SK-N-MC (cell line): ENCODE measurements around the gene KIF1A.

Experiments
- DNase-seq: peaks from one replicate; pipeline ENCODE4 v3.0.0-alpha.2; 2011; ENCODE audit warnings: low read depth, low spot score
- H3K27ac ChIP-seq: fragments of 200-600 bp; sonication (generic); 2 replicates; pipeline ENCODE4 v1.5.1; 2016; ENCODE audit warnings: mixed run types
- H3K36me3 ChIP-seq: fragments of 200-600 bp; sonication (generic); 2 replicates; pipeline ENCODE4 v1.6.1; 2017; ENCODE audit warnings: antibody characterized with exemption, low read length, mixed read lengths; ENCODE audit not compliant: insufficient read depth
- H3K4me3 ChIP-seq: fragments of 200-600 bp; sonication (generic); 2 replicates; pipeline ENCODE4 v1.5.1; 2016
- H3K9ac ChIP-seq: fragments of 200-600 bp; sonication (generic); 2 replicates; pipeline ENCODE4 v1.8.0; 2017; ENCODE audit warnings: mixed run types, mixed read lengths; ENCODE audit not compliant: insufficient read length
- H3K9me3 ChIP-seq: fragments of 200-600 bp; sonication (generic); 2 replicates; pipeline ENCODE4 v1.6.1; 2017; ENCODE audit warnings: low read depth, mild to moderate bottlenecking, antibody characterized with exemption, low read length, moderate library complexity, mixed read lengths
- EZH2 ChIP-seq: fragments of 200-600 bp; sonication (generic); IDR thresholded peaks from one replicate; pipeline ENCODE4 v1.6.1; 2017; ENCODE audit warnings: antibody characterized with exemption
- FOXP2 ChIP-seq: optimal IDR thresholded peaks from 2 replicates; pipeline ENCODE3; 2011; ENCODE audit warnings: mild to moderate bottlenecking, moderate library complexity; ENCODE audit not compliant: insufficient read depth; ENCODE audit errors: extremely low read length, control extremely low read depth
- POLR2AphosphoS5 ChIP-seq: IDR thresholded peaks from 2 replicates; pipeline ENCODE4 v1.6.1; 2012; ENCODE audit warnings: mild to moderate bottlenecking, low read depth, low read length, borderline replicate concordance

KIF1A gene

DNA sequence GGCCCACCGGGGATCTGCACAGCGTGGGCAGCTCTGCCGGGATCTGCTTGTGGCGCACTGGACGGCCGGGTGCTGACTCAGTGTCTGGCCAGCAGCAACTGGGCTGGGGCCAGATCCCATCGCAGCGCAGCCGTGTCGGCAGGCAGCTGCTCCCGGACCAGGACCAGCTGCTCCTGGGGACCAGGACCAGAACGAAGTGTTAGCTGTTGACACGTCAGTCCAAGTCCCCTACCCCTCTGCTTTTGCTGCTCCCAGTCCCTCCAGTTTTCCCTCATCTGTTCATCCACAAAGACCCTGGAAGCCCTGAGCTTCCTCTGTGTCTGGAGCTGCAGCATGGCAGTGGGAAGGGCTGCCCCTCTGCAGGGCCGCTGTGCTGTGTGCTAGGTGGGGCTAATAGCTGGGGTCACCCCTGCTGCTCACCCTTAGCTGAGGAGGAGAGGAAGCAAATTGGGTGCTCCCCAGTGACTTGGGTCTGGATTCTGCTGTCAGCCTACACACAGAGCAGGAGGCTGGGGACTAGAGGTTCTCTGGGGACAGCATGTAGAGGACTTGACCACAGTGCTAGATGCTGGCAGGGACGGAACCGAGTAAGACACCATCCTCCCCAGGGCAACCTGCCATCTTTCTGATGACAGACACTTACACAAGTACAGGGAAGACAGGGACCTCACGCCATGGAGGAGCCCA is 16.9 kb upstream of the KIF1A start:
- Histone ChIP-seq H3K36me3 (no peaks in the 10 kb centered on the region), H3K9ac (no peak overlapping the region), H3K27ac (no peak overlapping the region), H3K4me3 (no peak overlapping the region), H3K9me3 (no peaks in the 10 kb centered on the region)
- TF ChIP-seq EZH2, result no peak
- TF ChIP-seq FOXP2, result no peak
- no peak for TF ChIP-seq POLR2AphosphoS5
- no peak for DNase-seq

DNA sequence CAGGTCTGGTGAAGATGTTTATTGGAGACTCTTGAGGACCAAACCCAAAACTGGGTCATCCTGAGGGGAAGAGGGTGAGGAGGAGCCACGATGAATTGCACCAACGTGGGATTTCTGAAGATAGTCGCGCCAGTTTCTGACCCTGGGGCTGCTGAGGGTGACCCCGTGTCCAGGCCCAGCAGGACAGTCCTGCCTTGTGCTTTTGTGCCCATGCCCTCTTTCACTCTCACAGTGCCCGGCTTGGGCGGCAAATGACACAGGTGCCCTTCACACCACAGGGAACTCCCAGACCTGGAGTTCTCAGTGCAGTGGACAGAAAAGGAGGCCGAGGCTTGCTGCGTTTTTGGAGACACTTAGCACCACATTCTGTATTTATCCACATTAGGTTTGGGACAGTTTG is 15.5 kb upstream of the KIF1A start:
- Histone ChIP-seq H3K36me3 (no peaks in the 10 kb centered on the region), H3K9ac (no peak overlapping the region), H3K9me3 (no peaks in the 10 kb centered on the region), H3K4me3 (no peak overlapping the region), H3K27ac (no peak overlapping the region)
- TF ChIP-seq POLR2AphosphoS5, result no peak
- TF ChIP-seq EZH2, result no peak
- no peak for TF ChIP-seq FOXP2
- no peak for DNase-seq

DNA sequence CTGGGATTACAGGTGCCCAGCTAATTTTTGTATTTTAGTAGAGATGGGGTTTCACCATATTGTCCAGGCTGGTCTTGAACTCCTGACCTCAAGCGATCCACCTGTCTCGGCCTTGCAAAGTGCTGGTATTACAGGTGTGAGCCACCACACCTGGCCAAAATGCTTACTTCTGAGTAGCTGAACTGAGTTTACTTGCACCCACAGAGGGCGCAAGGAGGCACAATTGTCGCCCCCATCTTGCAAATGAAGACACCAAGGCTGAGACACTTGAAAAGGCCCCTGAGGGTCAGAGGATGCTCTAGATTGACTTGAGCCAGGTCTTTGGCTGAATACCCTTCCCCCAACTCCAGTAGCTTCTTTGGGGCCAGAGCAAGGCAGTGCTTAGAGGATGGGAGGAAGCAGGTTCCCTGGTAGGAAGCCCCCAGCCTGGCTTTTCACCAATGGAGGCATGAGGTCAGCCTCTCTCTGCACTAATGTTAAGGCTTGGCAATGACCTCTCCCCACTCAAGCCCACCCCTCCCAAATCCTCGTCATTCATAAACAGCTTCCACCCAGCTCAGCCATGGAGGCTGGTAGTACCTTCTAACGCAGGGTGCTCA is 14.5 kb upstream of the KIF1A start:
- TF ChIP-seq FOXP2, result no peak
- no peak for TF ChIP-seq POLR2AphosphoS5
- no peak for TF ChIP-seq EZH2
- Histone ChIP-seq H3K9ac (no peak overlapping the region), H3K36me3 (no peaks in the 10 kb centered on the region), H3K9me3 (no peaks in the 10 kb centered on the region), H3K4me3 (no peak overlapping the region), H3K27ac (no peak overlapping the region)
- no peak for DNase-seq

DNA sequence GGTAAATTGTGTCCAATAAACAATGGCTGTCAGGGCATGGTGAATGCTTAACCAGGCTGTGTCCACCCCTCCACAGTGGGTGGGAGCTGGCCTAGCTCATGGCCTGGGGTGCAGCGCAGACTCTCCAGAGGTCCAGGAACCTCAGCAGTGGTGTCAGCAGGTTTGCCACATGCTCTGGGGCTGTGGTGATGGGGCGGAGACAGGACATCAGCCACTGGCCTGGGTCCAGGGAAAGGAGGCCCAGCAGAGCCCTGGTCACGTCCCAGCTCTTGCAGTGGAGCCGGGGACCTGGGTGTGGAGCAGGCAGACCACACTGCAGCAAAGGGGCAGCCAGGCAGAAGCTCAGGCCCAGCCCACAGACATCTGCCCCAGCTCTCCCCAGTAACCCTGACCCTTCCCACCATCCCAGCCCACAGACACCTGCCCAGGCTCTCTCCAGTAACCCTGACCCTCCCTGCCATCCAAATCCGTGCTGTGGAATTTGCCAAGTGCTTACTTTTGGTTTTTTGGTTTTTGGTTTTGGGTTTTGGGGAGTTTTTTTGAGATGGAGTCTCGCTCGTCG is 13.8 kb upstream of the KIF1A start:
- Histone ChIP-seq H3K4me3 (no peak overlapping the region), H3K36me3 (no peaks in the 10 kb centered on the region), H3K9ac (no peak overlapping the region), H3K27ac (no peak overlapping the region), H3K9me3 (no peaks in the 10 kb centered on the region)
- DNase-seq, result no peak
- TF ChIP-seq POLR2AphosphoS5 (no peak), FOXP2 (no peak), EZH2 (no peak)

DNA sequence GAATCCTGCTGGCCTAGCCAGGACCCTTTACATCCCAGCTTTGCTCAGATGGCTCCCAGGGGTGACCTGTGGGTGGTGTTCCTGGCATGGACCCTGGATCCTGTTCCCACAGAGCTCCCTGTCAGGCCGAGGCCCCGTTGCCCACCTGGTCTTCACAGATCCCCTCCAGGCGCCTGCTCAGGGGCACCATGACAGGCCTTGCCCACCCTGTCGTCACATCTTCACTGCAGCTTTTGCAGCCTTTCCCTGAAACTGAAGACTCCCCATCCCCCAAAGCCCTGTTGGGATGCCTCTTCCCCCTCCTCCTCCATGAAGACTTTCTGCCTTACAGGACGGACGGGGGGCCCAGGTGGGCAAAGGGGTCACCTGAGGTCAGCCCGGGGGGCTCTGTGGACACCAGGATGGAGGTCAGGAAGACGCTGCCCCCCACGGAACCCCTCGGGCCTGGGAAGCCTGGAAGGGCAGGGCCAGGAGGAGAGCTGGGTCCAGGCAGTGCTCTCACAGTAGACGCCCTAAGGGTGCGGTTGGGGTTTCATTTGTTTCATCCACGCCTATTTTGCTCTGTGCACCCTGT is 13.0 kb upstream of the KIF1A start:
- Histone ChIP-seq H3K27ac (no peak overlapping the region), H3K9me3 (no peaks in the 10 kb centered on the region), H3K9ac (no peak overlapping the region), H3K4me3 (no peak overlapping the region), H3K36me3 (no peaks in the 10 kb centered on the region)
- DNase-seq, result no peak
- TF ChIP-seq EZH2 (no peak), POLR2AphosphoS5 (no peak)

DNA sequence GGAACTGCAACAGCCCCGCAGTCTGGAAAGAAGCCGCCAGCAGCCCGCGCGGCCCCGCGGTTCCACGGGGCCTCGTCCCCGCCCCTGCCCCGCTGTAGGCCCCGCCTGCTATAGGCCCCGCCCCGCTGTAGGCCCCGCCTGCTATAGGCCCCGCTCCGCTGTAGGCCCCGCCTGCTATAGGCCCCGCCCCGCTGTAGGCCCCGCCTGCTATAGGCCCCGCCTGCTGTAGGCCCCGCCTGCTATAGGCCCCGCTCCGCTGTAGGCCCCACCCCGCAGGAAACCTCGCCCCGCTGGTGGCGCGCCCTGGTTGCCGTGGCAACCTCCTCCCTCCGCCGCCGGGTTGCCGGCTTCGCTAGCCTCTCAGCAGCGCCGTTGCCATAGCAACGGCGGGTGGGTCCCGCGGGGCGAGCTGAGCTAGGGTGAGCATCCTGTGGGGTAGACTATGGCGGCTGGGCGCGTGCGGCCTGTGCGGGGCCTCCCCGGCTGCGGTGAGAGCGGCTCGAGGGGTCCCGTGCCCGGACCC is 12.2 kb upstream of the KIF1A start:
- H3K4me3 ChIP-seq, result peak overlapping the region; percentile 75

DNA sequence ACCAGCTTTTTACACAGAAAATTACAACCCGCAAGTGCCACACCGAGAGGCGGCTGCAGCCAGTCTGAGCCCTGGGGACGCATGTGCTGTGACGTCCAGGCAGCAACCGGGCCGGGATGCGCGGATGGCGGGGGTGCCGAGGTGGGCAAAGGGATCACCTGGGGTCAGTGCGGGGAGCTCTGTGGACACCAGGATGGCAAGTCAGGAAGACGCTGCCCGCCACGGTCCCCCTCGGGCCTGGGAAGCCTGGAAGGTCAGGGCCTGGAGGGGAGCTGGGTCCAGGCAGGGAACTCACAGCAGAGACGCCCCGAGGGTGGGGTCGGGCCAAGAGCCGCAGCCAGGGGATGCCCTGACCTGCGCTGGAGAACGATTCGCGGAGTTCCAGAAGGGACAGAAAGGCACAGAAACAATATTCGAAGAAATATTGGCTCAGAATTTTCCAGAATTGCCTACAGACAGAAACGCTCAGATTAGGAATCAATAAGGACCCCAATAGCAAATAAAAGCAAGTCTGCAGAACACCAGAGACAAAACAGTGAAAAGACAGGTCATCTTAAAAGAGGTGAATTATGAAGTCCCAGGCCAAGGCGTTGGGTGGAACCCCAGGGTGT is 11.7 kb upstream of the KIF1A start:
- Histone ChIP-seq H3K36me3 (no peaks in the 10 kb centered on the region), H3K27ac (no peak overlapping the region), H3K9me3 (no peaks in the 10 kb centered on the region), H3K4me3 (peak overlapping the region; percentile 75), H3K9ac (peak overlapping the region; percentile 62)
- DNase-seq, result no peak
- no peak for TF ChIP-seq FOXP2
- TF ChIP-seq POLR2AphosphoS5, result no peak
- TF ChIP-seq EZH2, result no peak

More for the DNA sequence above, 12.2 kb upstream of the KIF1A start:
- Histone ChIP-seq H3K9ac (peak overlapping the region; percentile 62), H3K27ac (no peak overlapping the region), H3K9me3 (no peaks in the 10 kb centered on the region), H3K36me3 (no peaks in the 10 kb centered on the region)
- TF ChIP-seq POLR2AphosphoS5, result no peak
- no peak for TF ChIP-seq FOXP2
- no peak for TF ChIP-seq EZH2
- DNase-seq, result peak; percentile 45

DNA sequence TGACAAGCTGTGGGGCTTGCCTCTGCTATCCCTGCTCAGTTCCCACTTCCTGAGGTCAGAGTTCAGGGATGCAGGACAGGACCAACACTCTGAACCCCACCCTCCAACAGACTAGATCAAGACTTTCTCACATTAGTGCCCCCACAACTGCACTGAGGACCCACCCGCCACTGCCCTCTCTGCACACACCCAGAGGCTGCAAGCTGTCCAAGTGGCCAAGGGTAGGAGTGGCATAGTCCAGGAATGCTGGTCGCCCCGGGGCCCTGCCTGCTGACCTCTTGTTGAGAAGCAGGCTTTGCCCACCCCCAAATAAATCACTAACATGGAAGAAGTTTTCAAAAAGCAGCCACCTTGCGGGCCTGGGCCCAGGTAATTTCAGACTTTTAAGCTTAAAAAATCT is 5.5 kb upstream of the KIF1A start:
- DNase-seq, result no peak
- Histone ChIP-seq H3K4me3 (no peak overlapping the region), H3K9me3 (no peaks in the 10 kb centered on the region), H3K27ac (no peak overlapping the region), H3K9ac (no peak overlapping the region), H3K36me3 (no peaks in the 10 kb centered on the region)
- no peak for TF ChIP-seq POLR2AphosphoS5
- TF ChIP-seq EZH2, result no peak
- no peak for TF ChIP-seq FOXP2
